ENCODE results near the gene BMP6. TPM values are rescaled to one million over a fixed set of nuclear protein-coding genes. Genes with fewer than 3 reads are reported as not detected.

BMP6 gene
- total RNA-seq, 1 experiment from 2014 or later = not detected

DNA sequence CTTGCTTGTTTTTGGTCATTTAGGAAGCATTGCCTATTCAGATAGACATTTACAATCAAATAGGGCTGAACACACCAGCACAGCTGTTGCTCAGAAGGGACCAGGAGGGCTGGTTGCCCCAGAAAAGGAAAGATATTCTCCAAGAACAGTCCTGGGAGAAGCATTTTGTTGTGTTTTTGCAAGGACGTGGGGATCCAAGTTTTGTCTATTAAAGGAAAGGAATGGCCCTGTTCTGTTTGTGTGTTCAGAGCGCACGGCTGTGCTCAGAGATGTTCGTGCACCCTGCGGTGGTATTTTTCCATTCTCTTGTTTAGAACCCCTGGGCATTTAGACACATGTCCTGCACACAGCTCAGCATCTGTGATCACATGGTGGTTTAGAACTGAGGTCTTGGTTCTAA lies 102.2 kb downstream of the BMP6 start:
- Histone ChIP-seq H3K27ac (no peak overlapping the region), H3K4me1 (replicated peaks; ENCODE audit: insufficient read depth) (no peaks in the 10 kb centered on the region), H2AFZ (no peak overlapping the region), H4K20me1 (ENCODE audit: insufficient read depth) (no peaks in the 10 kb centered on the region), H3K36me3 (ENCODE audit: low read depth) (no peaks in the 10 kb centered on the region), H3K4me2 (no peak overlapping the region), H3K4me3 (no peak overlapping the region), H3K27me3 (ENCODE audit: insufficient read depth, low read depth) (no peaks in the 10 kb centered on the region), H3F3A (ENCODE audit: insufficient read depth, low read depth) (no peaks in the 10 kb centered on the region), H3K9me2 (ENCODE audit: insufficient read depth) (no peaks in the 10 kb centered on the region), H3K9me3 (ENCODE audit: insufficient read depth, low read depth) (no peaks in the 10 kb centered on the region), H3K79me2 (ENCODE audit: low read depth) (no peaks in the 10 kb centered on the region)
- no TSS peak for BruUV-seq (replicated peaks)
- ChIA-PET CTCF (no interaction called here), POLR2A (ENCODE audit: unreplicated experiment) (no interaction called here)
- no peak for DNase-seq
- TF ChIP-seq, protein P1, sequence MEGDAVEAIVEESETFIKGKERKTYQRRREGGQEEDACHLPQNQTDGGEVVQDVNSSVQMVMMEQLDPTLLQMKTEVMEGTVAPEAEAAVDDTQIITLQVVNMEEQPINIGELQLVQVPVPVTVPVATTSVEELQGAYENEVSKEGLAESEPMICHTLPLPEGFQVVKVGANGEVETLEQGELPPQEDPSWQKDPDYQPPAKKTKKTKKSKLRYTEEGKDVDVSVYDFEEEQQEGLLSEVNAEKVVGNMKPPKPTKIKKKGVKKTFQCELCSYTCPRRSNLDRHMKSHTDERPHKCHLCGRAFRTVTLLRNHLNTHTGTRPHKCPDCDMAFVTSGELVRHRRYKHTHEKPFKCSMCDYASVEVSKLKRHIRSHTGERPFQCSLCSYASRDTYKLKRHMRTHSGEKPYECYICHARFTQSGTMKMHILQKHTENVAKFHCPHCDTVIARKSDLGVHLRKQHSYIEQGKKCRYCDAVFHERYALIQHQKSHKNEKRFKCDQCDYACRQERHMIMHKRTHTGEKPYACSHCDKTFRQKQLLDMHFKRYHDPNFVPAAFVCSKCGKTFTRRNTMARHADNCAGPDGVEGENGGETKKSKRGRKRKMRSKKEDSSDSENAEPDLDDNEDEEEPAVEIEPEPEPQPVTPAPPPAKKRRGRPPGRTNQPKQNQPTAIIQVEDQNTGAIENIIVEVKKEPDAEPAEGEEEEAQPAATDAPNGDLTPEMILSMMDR (conservative IDR thresholded peaks at IDR 0.05) = no peak
- intact Hi-C loops (cut with micrococcal nuclease; ENCODE audit: unreplicated experiment) = no loop called here

DNA sequence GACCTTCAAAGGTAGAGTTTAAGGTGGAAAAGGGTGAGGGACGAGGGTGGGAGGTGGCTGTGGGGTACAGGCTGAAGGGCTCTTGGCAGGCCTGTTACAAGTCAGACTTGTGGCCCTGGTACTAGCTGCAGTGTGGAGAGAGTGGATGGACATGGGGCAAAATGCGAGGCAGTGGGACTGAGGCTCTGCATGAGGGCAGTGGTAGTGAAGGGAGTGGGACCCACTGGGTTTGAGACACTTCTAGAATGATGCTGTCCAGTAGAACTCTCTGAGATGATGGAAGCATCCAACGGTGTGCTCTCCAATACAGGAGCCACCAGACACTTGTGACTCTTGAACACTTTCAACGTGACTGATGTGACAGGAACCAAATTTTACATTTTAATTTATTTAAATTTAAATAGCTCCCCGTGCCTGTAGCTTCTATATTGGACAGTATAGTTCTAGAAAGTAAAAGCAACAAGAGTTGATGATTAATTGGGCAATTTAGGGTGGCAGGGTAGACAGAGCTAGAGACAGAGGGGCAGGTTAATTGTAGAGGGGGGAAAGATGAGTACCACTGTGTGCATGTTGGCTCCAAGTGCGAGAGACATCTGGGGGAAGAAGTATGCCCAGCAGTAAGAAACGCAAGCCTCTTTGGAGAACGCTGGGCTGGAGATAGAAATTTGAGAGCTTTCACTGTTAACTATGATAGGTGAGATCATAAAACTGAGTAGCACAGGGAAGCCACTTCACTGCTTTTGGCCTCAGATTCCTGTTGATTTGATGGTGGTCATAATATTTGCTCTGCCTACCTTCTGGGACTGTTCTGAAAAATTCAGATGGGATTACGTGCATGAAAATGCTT lies 107.2 kb downstream of the BMP6 start:
- BruUV-seq (replicated peaks) = no TSS peak
- TF ChIP-seq, protein P1 (conservative IDR thresholded peaks at IDR 0.05) = no peak
- TF ChIP-seq EZH2 (IDR thresholded peaks at IDR 0.05; ENCODE audit: low read depth) = no peak
- intact Hi-C loops (cut with micrococcal nuclease; ENCODE audit: unreplicated experiment) = no loop called here

DNA sequence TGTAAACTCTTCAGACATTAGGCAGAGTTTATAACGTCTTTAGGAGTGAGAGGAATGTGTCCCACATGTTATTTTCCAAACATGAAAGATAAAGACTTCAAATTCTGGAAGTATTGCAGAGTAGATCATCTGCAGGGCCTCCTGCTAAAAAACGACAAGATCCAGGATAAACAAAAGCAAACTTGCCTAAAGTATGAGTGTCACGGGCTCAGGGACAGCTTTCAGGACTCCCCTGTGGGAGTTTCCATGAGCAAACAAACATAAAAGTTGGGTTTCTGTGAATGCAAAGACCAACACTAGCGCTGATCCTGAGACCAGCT lies 107.8 kb downstream of the BMP6 start:
- Histone ChIP-seq H3K4me2 (no peak overlapping the region), H3K27ac (no peak overlapping the region), H4K20me1 (ENCODE audit: insufficient read depth) (no peaks in the 10 kb centered on the region), H3K79me2 (ENCODE audit: low read depth) (no peaks in the 10 kb centered on the region), H3K9me2 (ENCODE audit: insufficient read depth) (no peaks in the 10 kb centered on the region), H3K4me3 (no peak overlapping the region), H3K4me1 (replicated peaks; ENCODE audit: insufficient read depth) (no peaks in the 10 kb centered on the region), H3K36me3 (ENCODE audit: low read depth) (no peaks in the 10 kb centered on the region), H2AFZ (no peak overlapping the region), H3K9me3 (ENCODE audit: insufficient read depth, low read depth) (no peaks in the 10 kb centered on the region), H3K27me3 (ENCODE audit: insufficient read depth, low read depth) (no peaks in the 10 kb centered on the region), H3F3A (ENCODE audit: insufficient read depth, low read depth) (no peaks in the 10 kb centered on the region)
- TF ChIP-seq, protein P1 (conservative IDR thresholded peaks at IDR 0.05) = no peak
- TF ChIP-seq EZH2 (IDR thresholded peaks at IDR 0.05; ENCODE audit: low read depth) = no peak
- intact Hi-C loops (cut with micrococcal nuclease; ENCODE audit: unreplicated experiment) = loop anchor here (1.0 kb wide), 1 partner anchor 35 kb away; no protein-coding TSS in a partner anchor
- ChIA-PET CTCF (no interaction called here), POLR2A (ENCODE audit: unreplicated experiment) (no interaction called here)
- DNase-seq = no peak
- BruUV-seq (replicated peaks) = no TSS peak

More for the DNA sequence above, 107.2 kb downstream of the BMP6 start:
- no peaks in the 10 kb centered on the region for H3K4me1 ChIP-seq (replicated peaks; ENCODE audit: insufficient read depth)
- no peak for DNase-seq
- ChIA-PET CTCF (no interaction called here), POLR2A (ENCODE audit: unreplicated experiment) (no interaction called here)
- H3K79me2 ChIP-seq (ENCODE audit: low read depth) = no peaks in the 10 kb centered on the region
- no peaks in the 10 kb centered on the region for H3K9me2 ChIP-seq (ENCODE audit: insufficient read depth)
- H3F3A ChIP-seq (ENCODE audit: insufficient read depth, low read depth) = no peaks in the 10 kb centered on the region
- no peak overlapping the region for H3K4me3 ChIP-seq
- no peak overlapping the region for H3K4me2 ChIP-seq
- H4K20me1 ChIP-seq (ENCODE audit: insufficient read depth) = no peaks in the 10 kb centered on the region
- no peak overlapping the region for H2AFZ ChIP-seq
- H3K36me3 ChIP-seq (ENCODE audit: low read depth) = no peaks in the 10 kb centered on the region
- H3K9me3 ChIP-seq (ENCODE audit: insufficient read depth, low read depth) = no peaks in the 10 kb centered on the region
- H3K27me3 ChIP-seq (ENCODE audit: insufficient read depth, low read depth) = no peaks in the 10 kb centered on the region
- no peak overlapping the region for H3K27ac ChIP-seq
